Stimulated activated CD4-positive, alpha-beta T cell treated with anti-CD3 and anti-CD28 coated beads, Interleukin-2, amount 100 ng/mL, for 4 hours (primary cell): ENCODE results near the gene STAT2.
A peak's percentile ranks its signal among the peaks of the same experiment; 100 is the strongest.
"Not testable (repeated sequence)": the region's sequence is repeated elsewhere in the genome, so short reads cannot be mapped to it uniquely, and the experiment has no call there.

Experiments
- DNase-seq: peaks from one replicate; pipeline ENCODE4 v3.0.0-alpha.2; 2020; ENCODE audit warnings: low read depth

The STAT2 gene

DNA sequence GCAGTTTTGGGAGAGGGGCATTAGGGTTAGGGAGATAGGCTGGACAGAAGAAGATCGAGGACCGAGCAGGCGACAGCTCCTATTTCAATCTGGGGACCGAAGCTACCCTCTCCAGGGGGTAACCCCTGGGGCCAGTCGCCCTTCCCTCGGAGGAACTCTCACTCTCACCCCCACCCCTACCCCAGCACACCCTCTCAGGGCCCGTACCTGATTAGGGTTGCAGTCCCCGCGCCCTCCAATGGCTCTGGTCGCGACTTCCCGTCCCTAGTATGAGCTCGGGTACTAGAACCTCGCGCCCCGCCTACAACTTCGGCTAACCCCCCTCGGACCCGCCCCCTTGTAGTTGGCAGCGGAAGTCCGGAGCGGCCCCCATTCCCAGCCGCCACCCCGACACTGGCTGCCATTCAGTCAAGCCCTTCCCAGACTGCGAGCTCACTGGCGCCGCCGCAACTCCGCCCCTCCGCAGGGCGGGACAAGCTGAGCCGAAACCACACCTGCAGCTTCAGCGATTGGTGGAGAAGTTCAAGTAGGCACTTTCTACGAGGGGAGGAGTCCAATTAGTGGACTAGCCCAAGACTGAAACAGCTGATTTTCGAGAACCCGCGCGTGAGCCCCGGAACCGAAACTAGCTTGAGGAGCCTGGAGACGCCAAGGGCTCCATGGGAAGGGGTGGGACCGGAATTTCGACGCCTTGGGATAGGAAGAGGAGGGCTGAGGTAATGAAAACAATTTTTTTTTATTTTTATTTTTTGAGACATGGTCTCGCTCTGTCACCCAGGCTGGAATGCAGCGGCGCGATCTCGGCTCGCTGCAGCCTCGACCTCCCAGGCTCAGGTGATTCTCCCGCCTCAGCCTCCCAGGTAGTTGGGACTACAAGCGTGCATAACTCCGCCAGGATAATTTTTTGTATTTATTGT, at the start of gene STAT2:
STAT2 (minus strand) TSS at position 257 of the 917 bp plus-strand sequence. CDS start 3,536 bp downstream, outside the sequence.
- DNase-seq = peak; percentile 99

DNA sequence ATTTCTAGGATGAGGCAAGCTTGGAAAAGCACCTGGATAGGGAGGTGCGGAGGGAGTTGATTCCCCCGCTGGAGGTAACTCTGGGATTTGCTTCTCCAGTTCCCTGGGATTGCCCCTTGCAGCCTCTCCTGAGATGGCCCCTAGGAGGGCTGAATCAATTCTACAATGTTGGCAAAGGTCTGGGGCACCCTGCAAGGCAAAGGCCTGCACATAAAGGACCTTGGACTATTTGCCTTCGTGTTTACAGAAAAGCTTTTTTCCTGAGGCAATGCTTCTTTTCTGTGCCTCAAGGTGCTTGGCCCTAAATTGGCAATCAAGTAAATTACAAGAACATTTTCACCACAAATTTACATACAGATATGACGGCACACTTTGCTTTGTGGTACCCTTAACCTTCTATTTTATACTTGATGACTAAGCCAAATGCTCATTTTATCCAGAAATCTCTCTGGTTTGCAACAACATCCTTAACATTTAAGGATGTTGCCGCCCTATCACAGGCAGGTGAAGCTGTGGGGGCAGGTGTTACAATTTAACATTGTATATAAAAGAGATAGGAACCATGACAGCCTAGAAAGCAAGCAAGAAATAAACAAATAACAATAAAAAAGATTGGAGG, 49.0 kb upstream of the STAT2 start:
- DNase-seq = no peak

DNA sequence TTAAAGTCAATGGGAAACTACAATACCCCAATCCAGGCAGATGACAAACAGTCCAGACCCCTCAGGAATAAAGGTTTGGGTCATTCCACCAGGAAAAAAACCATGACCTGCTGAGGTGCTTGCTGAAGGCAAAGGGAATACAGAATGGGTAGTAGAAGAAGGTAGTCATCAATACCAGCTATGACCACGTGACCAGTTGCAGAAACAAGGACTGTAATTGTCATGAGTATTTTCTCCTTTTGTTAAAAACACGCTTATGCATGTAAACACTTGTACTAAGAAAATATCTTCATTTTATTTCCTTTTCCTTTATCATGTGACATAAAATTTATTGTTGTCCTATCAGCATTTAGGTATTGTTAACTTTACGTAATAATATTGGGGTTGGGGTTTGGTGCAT, 44.3 kb upstream of the STAT2 start:
- DNase-seq = not testable (repeated sequence)

DNA sequence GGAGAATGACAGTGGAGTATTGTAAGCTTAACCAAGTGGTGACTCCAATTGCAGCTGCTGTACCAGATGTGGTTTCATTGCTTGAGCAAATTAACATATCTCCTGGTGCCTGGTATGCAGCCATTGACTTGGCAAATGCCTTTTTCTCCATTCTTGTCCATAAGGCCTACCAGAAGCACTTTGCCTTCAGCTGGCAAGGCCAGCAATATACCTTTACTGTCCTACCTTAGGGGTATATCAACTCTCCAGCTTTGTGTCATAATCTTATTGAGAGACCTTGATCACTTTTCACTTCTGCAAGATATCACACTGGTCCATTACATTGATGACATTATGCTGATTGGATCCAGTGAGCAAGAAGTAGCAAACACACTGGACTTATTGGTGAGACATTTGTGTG, 41.7 kb upstream of the STAT2 start:
- DNase-seq = not testable (repeated sequence)

DNA sequence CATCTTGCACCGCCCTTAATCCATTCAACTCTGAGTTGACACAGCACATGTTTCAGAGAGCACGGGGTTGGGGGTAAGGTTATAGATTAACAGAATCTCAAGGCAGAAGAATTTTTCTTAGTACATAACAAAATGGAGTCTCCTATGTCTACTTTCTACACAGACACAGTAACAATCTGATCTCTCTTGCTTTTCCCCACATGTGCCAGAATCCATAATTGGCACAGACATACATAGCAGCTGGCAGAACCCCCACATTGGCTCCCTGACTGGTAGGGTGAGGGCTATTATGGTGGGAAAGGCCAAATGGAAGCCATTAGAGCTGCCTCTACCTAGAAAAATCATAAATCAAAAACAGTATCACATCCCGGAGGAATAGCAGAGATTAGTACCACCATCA, 41.2 kb upstream of the STAT2 start:
- not testable (repeated sequence) for DNase-seq

DNA sequence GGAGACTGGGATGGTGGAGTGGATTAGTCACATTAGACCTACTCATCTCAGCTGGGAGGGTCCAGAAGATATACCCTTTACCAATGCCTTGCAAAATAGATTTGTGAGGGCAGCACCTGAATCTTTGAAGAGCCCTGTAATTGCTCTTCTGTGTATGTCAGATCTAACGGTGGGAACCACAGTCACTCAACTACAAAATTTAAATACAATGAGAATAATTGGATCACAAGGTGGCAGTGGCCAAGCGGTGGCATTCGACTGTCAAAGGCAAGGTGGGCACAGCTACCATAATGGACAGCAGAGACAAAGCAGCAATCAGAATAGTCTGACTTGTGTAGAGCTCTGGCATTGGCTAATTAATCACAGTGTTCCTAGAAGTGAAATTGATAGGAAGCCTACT, 39.6 kb upstream of the STAT2 start:
- not testable (repeated sequence) for DNase-seq

DNA sequence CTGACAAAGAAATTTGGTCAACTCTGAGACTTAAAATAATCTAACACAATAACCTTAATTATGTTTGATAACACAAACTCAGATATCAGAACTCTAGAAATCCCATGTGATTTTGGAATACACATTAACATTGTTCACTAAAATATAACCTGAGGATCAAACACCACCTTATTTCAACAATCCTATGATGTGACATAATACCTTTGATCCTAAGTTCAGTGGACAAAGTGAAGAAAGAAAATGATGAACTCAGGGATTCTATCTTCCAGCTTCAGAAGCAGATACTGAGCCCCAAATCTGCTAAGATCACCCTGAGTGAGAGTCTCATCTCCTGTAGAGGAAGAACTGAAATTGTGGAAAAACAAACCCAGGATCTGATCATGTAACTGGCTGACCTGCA, 38.4 kb upstream of the STAT2 start:
- no peak for DNase-seq

DNA sequence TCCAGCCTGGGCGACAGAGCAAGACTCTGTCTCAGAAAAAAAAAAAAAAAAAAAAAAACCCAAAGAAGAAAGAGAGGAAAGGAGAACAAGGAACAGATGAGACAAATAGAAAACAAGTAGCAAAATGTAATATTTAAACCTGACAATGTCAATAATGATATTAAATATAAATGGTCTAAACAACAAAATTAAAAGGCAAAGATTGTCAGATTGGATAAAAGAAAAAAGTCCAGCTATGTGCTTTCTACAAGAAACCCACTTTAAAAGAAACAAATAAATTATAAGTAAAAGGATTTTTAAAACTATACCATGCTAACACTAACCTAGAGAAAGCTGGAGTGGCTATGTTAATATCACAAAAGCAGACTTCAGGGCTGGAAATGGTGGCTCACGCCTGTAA, 32.4 kb upstream of the STAT2 start:
- no peak for DNase-seq

DNA sequence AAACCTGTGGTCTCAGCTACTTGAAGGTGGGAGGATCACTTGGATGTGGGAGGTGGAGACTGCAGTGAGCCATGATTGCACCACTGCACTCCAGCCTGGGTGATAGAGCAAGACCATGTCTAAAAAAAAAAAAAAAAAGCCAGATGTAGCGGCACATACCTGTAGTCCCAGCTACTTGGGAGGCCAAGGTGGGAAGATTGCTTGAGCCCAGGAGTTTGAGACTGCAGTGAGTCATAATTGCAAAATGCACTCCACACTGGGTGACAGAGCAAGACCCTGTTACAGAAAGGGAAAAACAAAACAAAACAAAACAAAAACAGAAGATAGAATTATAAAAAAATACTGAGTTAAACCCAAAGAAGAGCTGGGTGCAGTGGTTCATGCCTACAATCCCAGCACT, 31.8 kb upstream of the STAT2 start:
- no peak for DNase-seq

DNA sequence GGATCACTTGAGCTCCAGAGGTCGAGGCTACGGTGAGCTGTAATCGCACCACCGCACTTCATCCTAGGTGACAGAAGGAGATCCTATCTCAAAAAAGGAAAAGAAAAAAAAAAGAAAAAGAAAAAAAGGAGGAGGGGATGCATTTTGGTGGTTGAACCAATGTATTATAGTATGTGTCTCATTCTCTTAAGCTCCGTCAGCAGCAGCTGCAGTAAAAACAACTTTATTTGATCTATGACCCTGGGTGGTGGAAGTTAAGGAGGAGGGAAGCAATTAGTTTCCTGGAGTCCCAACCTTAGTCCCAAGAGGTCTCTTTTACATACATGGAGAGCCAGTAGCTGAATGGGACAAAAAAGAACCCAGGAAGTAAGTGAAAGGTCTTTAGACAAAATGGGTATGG, 29.5 kb upstream of the STAT2 start:
- no peak for DNase-seq

DNA sequence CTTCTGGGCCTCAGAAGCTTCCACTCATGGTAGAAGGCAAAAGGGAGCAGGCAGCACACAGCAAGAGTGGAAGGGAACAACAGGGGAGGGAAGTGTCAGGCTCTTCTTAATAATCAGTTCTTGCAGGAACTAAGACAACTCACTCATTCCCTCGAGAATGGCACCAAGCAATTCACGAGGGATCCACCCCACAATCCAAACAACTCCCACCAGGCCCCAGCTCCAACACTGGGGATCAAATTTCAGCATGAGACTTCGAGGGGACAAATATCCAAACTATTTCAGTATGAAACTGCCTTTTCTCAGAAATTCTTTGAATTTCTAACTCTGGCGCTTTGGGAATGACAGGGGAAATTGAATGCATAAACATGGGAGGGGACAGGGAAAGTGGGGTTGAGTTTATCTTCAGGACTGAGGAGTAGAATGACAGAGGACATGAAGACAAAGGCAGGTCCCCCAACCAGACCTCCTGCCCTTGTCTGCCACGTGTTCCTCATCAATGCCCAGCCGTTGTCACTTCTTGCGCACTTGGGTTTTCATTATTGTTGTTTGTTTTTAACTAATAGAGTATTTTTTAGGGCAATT, 27.3 kb upstream of the STAT2 start:
- no peak for DNase-seq

DNA sequence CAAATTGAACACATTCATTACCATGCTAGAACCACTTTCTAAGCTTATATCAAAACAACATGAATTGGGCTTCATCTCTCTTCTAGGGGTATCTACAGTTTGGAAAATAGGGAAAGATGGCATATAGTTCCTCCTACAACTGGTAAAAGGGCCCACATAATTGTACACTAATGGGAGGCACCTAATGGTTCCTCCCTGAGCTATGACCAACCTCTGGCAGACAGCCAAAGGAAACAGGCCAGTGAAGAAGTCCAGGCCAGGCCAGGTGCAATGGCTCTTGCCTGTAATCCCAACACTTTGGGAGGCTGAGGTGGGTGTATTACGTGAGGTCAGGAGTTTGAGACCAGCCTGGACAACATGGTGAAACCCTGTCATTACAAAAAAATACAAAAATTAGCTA, 26.0 kb upstream of the STAT2 start:
- no peak for DNase-seq

DNA sequence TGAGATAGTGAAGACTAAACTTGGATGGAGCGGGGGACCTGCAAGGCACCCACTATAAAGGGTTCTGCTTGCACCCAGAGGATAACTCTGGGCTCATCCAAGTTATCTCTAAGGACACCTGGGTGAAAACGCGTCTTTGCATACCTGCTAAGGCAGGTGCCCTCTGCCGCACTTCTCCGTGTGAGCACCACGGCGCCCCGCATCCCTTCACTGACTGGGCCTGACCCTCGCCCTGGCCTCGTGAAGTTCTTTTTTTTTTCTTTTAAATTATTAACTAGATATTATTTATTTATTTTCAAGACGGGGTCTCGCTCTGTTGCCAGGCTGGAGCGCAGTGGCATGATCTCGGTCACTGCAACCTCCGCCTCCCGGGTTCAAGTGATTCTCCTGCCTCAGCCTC, 22.7 kb upstream of the STAT2 start:
- no peak for DNase-seq

DNA sequence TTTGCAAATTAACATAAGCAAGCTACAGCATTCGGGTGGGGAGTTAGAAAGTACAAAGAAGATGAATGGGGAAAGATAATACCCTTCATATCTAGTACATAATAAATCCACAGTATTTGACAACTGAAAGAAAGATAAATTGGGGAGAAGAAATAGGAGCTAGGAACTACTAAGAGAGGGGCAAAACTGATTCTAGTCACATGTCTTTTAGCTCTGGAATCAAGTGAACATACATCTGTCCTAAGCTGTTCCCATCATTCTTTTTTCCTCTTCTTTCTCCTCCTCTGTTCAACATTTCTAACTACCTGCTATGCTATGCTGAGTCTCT, 18.0 kb upstream of the STAT2 start:
- DNase-seq = no peak

DNA sequence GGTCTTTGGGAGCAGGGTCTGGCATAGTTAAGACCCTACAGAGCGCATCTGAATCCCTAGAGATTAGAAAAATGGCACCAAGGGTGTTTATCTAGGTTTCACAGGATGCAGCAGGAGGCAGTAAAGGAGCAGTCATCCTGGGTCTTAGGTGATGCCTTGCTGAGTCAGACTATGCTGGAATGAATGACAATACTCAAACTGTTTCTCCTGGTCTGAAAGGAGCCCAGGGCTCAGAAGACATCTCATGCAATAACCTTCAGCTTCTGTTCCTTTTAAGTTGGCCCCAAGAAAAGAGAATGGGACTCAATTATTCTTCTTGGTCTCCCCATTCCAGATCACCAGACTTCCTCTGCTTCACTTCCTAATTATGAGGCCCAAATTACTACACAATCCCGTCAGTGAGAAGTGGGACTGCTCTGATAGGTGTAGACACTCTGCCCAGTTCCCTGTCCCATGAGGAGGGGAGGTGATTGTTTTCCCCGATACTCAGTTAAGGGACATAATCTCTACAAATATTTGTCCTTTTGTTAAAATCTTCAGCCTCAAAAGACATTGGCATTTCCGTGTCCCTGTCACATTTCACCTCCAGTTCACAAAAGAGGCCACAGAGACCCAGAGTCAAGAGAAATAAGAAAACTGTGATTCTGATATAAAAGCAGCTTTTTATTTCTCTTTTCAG, 17.5 kb upstream of the STAT2 start:
- no peak for DNase-seq

DNA sequence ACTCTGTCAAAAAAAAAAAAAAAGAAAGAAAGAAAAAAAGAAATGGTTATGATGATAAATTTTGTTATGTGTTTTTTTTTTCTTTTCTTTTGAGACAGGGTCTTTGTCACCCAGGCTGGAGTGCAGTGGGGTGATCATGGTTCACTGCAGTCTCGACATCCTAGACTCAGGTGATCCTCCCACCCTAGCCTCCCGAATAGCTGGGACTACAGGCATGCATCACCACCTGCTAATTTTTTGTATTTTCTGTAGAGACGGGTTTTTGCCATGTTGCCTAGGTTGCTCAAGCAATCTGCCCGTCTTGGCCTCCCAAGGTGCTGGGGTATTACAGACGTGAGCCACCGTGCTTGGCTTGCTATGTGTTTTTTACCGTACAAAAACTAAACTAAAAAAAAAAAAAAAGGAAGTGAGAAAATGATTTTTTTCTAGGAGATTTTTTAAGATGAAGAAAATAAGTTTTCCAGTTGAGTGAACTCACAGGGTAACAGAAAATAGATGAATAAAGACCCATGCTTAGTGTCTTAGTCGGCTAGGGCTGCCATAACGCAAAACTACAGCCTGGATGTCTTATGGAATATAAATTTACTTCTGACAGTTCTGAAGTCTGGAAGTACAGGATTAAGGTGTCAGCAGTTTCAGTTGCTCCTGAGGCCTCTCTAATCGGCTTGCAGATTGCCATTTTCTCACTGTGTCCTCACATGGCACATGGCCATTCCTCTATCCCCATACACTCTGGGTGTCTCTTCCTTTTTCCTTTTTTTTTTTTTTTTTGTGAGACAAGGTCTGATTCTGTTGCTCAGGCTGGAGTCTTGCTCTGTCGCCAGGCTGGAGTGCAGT, 15.9 kb upstream of the STAT2 start:
- no peak for DNase-seq

DNA sequence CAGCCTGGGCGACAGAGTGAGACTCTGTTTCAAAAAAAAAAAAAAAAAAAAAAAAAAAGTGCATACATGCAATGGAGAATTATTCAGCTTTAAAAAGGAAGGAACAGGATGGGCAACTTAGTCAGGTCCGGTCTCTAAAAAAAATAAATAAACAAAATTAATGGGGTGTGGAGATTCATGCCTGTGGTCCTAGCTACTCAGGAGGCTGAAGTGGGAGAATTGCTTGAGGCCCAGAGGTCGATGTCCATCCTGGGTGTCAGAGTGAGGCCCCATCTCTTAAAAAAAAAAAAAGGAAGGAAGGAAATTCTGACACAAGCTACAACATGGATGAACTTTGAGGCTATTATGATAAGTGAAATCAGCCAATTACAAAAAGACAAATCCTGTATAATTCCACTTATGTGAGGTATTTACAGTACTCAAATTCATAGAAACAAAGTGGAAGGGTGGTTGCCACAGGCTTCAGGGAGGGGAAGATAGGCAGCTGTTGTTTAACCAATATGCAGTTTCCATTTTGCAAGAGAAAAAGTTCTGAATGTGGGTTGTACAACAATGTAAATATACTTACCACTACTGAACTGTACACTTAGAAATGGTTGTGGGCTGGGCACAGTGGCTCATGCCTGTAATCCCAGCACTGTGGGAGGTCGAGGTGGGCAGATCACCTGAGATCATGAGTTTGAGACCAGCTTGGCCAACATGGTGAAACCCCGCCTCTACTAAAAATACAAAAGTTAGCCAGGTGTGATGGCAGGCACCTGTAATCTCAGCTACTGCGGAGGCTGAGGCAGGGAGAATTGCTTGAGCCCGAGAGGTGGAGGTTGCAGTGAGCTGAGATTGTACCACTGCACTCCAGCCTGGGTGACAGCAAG, 15.1 kb upstream of the STAT2 start:
- DNase-seq = no peak

DNA sequence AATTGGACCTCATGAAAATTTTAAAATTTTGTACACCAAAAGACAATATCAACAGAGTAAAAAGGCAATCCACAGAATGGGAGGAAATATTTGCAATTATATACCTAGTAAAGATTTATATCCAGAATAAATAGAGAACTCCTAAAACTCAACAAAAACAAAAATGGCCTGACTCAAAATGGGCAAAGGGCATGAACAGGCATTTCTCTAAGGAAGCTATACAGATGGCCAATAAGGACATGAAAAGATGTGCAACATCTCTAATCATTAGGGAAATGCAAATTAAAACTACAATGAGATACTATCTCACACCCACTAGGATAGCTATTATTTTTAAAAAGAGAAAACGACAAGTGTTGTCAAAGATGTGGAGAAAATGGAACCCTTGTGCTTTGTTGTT, 13.6 kb upstream of the STAT2 start:
- no peak for DNase-seq

DNA sequence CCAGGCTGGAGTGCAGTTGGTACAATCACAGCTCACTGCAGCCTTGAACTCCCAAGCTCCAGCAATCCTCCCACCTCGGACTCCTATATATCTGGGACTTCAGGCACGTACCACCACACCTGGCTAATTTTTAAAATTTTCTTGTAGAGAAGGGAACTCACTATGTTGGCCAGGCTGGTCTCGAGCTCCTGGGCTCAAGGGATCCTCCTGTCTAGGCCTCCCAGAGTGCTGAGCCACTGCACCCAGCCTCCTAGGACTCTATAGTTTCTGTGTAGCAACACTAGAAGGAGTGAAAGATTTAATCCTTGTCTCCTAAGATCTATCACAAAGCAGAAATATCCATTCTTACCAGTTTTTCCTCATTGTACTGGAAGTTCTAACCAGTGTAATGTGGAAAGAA, 7.0 kb upstream of the STAT2 start:
- no peak for DNase-seq

DNA sequence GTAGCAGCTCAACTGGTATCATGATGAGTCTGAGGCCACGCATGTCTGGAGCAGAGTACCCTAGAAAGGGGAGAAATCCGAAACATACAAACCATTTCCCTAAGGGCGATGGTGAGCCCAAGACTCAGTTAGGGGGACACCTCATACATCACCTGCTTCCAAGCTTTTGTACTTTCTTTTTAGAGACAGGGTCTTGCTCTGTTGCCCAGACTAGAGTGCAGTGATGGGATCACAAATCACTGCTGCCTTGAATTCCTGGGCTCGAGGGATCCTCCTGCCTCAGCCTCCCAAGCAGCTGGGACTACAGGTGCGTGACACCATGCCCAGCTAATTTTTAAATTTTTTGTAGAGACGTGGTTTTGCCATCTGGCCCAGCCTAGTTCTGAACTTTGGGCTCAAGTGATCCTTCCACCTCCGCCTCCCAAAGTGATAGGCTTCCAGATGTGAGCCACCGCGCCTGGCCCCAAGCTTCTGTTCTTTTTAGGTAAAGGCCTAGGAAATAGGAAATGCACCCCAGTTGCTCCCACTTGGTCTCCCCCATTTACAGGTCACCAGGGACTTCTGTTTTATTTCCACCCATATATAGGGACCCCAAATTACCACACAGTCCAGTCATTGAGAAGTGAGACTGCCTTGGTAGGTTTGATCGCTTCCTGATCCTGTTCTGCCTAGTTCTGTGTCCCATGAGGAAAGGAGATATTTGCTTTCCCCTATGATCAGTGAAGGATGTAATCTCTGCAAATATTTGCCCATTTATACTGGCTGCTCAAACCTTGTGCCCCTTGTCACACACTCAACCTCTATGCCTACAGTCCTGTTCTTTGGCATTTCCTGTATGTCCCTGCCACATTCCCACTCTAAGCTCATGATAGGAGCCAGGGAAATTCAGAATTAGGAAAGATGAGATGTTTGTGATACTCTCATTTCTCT, 2.5 kb upstream of the STAT2 start, which contains the start of gene APOF:
APOF (minus strand) TSS at position 728 of the 930 bp plus-strand sequence; CDS start at position 616, 112 bp downstream.
- no peak for DNase-seq
